HCT116 (cell line): Measurements from ENCODE around the gene LMAN2L. TPM values are rescaled to one million over a fixed set of nuclear protein-coding genes. Genes with fewer than 3 reads are reported as not detected.
A peak's percentile ranks its signal among the peaks of the same experiment; 100 is the strongest.

Experiments
- ATAC-seq: fragments of 200-7000 bp; cut with Tn5 transposase; 2 replicates; pipeline ENCODE4 v1.9.1; 2020; ENCODE audit warnings: mild to moderate bottlenecking, moderate library complexity
- BruUV-seq: library from RNA; stranded (reverse); fragments of 400-500 nt; replicated peaks from 2 replicates; lab custom pipeline; 2021; lab: Mats Ljungman, UMichigan
- CTCF ChIA-PET: fragments of 300-600 bp; sonication (Branson Sonifier 250); formaldehyde crosslinking; loops from one replicate; lab custom pipeline; 2021; ENCODE audit warnings: antibody characterized with exemption; lab: Charles Lee
- POLR2A ChIA-PET: fragments of 300-600, 350-600 bp; sonication (Branson Sonifier 250); formaldehyde crosslinking; loops from one replicate; lab custom pipeline; 2021; ENCODE audit warnings: antibody characterized with exemption; lab: Charles Lee
- RAD21 ChIA-PET, 2 experiments: fragments of 300-600 bp; sonication (Branson Sonifier 250); formaldehyde crosslinking; loops; one replicate each; lab custom pipeline; 2023; ENCODE audit warnings: low total read pairs in 2 of 2; ENCODE audit not compliant: uncharacterized antibody in 2 of 2, unreplicated experiment in 2 of 2, low non-redundant PET in 1 of 2; lab: Charles Lee
- DNase-seq: peaks from one replicate; pipeline ENCODE4 v3.0.0-alpha.2; 2010; ENCODE audit warnings: low read depth, low spot score
- H2AFZ ChIP-seq: fragments of 200-600 bp; shearing (Covaris generic), sonication (generic); 2 replicates; pipeline ENCODE4 v1.6.1; 2017; ENCODE audit warnings: low read depth, mixed run types, mixed read lengths, antibody characterized with exemption, low read length; ENCODE audit not compliant: poor library complexity, severe bottlenecking
- H3K27ac ChIP-seq: 2 replicates; pipeline ENCODE4 v1.5.1; 2012; ENCODE audit warnings: low read depth, low read length
- H3K27me3 ChIP-seq: fragments of 200-600 bp; sonication (generic); 2 replicates; pipeline ENCODE4 v1.6.1; 2016; ENCODE audit warnings: mixed run types, low read length, mixed read lengths; ENCODE audit not compliant: insufficient read depth
- H3K36me3 ChIP-seq, 2 experiments: fragments of 200-500 bp in 1 of 2; fragments of 200-600 bp in 1 of 2; sonication (Bioruptor generic) in 1 of 2; sonication (generic) in 1 of 2; 2 replicates each; pipeline versions ENCODE4 v1.5.1 to v1.6.1; 2014 to 2016; ENCODE audit warnings: low read length in 2 of 2, inconsistent platforms in 1 of 2, mixed read lengths in 1 of 2, mixed run types in 1 of 2; ENCODE audit not compliant: insufficient read depth in 2 of 2, control insufficient read depth in 1 of 2
- H3K4me1 ChIP-seq, 2 experiments: fragments of 200-600 bp in 1 of 2; sonication (generic) in 1 of 2; 2 replicates each; pipeline versions ENCODE4 v1.5.1 to v1.6.1; 2012 to 2017; ENCODE audit warnings: low read length in 2 of 2, inconsistent platforms in 1 of 2, mild to moderate bottlenecking in 1 of 2, mixed read lengths in 1 of 2, mixed run types in 1 of 2, moderate library complexity in 1 of 2; ENCODE audit not compliant: insufficient read depth in 2 of 2, control insufficient read depth in 1 of 2
- H3K4me2 ChIP-seq: fragments of 200-600 bp; sonication (generic); 2 replicates; pipeline ENCODE4 v1.6.1; 2017; ENCODE audit warnings: mixed run types, low read length, mixed read lengths
- H3K4me3 ChIP-seq, 2 experiments: fragments of 200-600 bp in 1 of 2; sonication (generic) in 1 of 2; replicated peaks in 1 of 2; 2 replicates each; pipeline ENCODE4 v1.5.1; 2011 to 2016; ENCODE audit warnings: low read length in 2 of 2, control low read depth in 1 of 2, low read depth in 1 of 2, mild to moderate bottlenecking in 1 of 2, mixed read lengths in 1 of 2, mixed run types in 1 of 2
- H3K79me2 ChIP-seq: fragments of 200-600 bp; sonication (generic); 2 replicates; pipeline ENCODE4 v1.6.1; 2017; ENCODE audit warnings: mild to moderate bottlenecking, mixed run types, low read length, moderate library complexity, mixed read lengths; ENCODE audit not compliant: insufficient read depth
- H3K9ac ChIP-seq: fragments of 200-600 bp; sonication (generic); 2 replicates; pipeline ENCODE4 v1.6.1; 2016; ENCODE audit warnings: low read length, mixed read lengths
- H3K9me2 ChIP-seq: fragments of 200-600 bp; sonication (generic), shearing (Covaris generic); 2 replicates; pipeline ENCODE4 v1.6.1; 2017; ENCODE audit warnings: mixed run types, mild to moderate bottlenecking, moderate library complexity; ENCODE audit not compliant: insufficient read depth
- H3K9me3 ChIP-seq, 2 experiments: fragments of 200-500 bp in 1 of 2; fragments of 200-600 bp in 1 of 2; sonication (Bioruptor generic) in 1 of 2; sonication (generic) in 1 of 2; 2 replicates each; pipeline ENCODE4 v1.6.1; 2014 to 2017; ENCODE audit warnings: low read length in 2 of 2, mixed read lengths in 2 of 2, inconsistent platforms in 1 of 2, low read depth in 1 of 2, mild to moderate bottlenecking in 1 of 2, mixed run types in 1 of 2, moderate library complexity in 1 of 2; ENCODE audit not compliant: control insufficient read depth in 1 of 2, insufficient read depth in 1 of 2
- H4K20me1 ChIP-seq: fragments of 200-600 bp; sonication (generic), shearing (Covaris generic); 2 replicates; pipeline ENCODE4 v1.6.1; 2017; ENCODE audit warnings: mixed run types, mild to moderate bottlenecking, moderate library complexity; ENCODE audit not compliant: insufficient read depth
- CEBPB ChIP-seq: IDR thresholded peaks from 2 replicates; pipeline ENCODE4 v1.6.1; 2012; ENCODE audit warnings: low read depth
- ELF1 ChIP-seq: IDR thresholded peaks from 2 replicates; pipeline ENCODE4 v1.6.1; 2012; ENCODE audit warnings: low read depth, borderline replicate concordance
- EZH2 ChIP-seq: fragments of 200-600 bp; sonication (generic); IDR thresholded peaks from 2 replicates; pipeline ENCODE4 v1.6.1; 2017; ENCODE audit warnings: antibody characterized with exemption, mixed run types
- EZH2phosphoT487 ChIP-seq: fragments of 200-600 bp; IDR thresholded peaks from 2 replicates; pipeline ENCODE4 v1.6.1; 2018; ENCODE audit warnings: antibody characterized with exemption, borderline replicate concordance
- FOSL1 ChIP-seq: IDR thresholded peaks from 2 replicates; pipeline ENCODE4 v1.6.1; 2012; ENCODE audit warnings: low read depth
- JUND ChIP-seq: IDR thresholded peaks from 2 replicates; pipeline ENCODE4 v1.6.1; 2012
- POLR2A ChIP-seq: IDR thresholded peaks from 2 replicates; pipeline ENCODE4 v1.7.0; 2011; ENCODE audit warnings: borderline replicate concordance; ENCODE audit not compliant: insufficient read depth, insufficient read length; ENCODE audit errors: extremely low read depth
- POLR2AphosphoS5 ChIP-seq: IDR thresholded peaks from 2 replicates; pipeline ENCODE4 v1.6.1; 2011; ENCODE audit warnings: mild to moderate bottlenecking, low read depth, low read length, moderate library complexity
- SRF ChIP-seq: IDR thresholded peaks from 2 replicates; pipeline ENCODE4 v1.6.1; 2012; ENCODE audit warnings: low read depth
- ZFX ChIP-seq: fragments of 450-650 bp; IDR thresholded peaks from 2 replicates; pipeline ENCODE4 v1.6.1; 2017
- ZNF274 ChIP-seq: fragments of 200-500 bp; sonication (Bioruptor generic); IDR thresholded peaks from 2 replicates; pipeline ENCODE4 v1.6.1; 2014; ENCODE audit warnings: mild to moderate bottlenecking, low read depth, low read length, inconsistent platforms
- intact Hi-C: fragments of 100-400 bp; cut with micrococcal nuclease; formaldehyde crosslinking; loops from 2 replicates; pipeline ENCODE4 v1.10.0; 2022
- total RNA-seq: library from RNA; stranded (reverse); gene quantifications from one replicate; pipeline ENCODE4 v1.2.1, GENCODE V29; 2021; ENCODE audit not compliant: unreplicated experiment
- TF ChIP-seq, protein P1 (sequence below): IDR thresholded peaks from 2 replicates; pipeline ENCODE4 v1.6.1; 2012
- TF ChIP-seq, protein P2 (sequence below): IDR thresholded peaks from 2 replicates; pipeline ENCODE4 v1.6.1; 2012
- TF ChIP-seq, protein P3 (sequence below): IDR thresholded peaks from 2 replicates; pipeline ENCODE4 v1.6.1; 2011; ENCODE audit warnings: mild to moderate bottlenecking, low read length, moderate library complexity; ENCODE audit not compliant: insufficient replicate concordance; ENCODE audit errors: extremely low read depth
- TF ChIP-seq, protein P4 (sequence below): IDR thresholded peaks from 2 replicates; pipeline ENCODE4 v1.6.1; 2012; ENCODE audit warnings: low read depth

LMAN2L gene
- total RNA-seq, 1 experiment from 2014 or later = 15.2 TPM

DNA sequence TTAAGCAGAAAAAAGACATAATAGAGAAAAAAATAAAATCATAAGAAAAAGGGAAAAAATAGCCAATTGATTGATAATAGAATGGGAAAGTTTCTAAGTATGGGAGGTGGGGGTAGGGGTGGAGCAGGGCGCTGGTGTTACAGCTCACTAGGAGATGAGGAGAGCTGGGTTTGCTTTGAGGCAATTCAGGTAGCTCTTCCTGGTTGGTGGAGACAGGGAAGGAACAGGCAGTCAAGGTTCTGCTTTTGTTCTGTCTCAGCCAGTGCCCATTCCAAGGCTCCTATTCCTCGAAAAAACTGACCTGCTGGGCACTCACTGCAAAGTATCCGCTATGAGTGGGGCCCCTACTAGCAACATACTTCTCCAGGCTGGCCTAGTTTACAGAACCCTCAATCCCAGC, 19.1 kb upstream of the LMAN2L start:
- TF ChIP-seq JUND = no peak
- TF ChIP-seq EZH2 = no peak
- TF ChIP-seq POLR2AphosphoS5 = no peak
- RAD21 ChIA-PET = no interaction called here
- CTCF ChIA-PET = no interaction called here
- POLR2A ChIA-PET = no interaction called here
- Histone ChIP-seq H3K27me3 (no peaks in the 10 kb centered on the region), H3K79me2 (peaks cover 16% of the 10 kb centered on the region; the same call in 1 of the 2 replicates), H3K4me3 (no peak overlapping the region), H2AFZ (peak overlapping the region; percentile 23), H3K4me2 (no peak overlapping the region), H3K9me3 (no peaks in the 10 kb centered on the region), H3K9ac (no peak overlapping the region), H3K4me1 (peaks cover 10 to 44% of the 10 kb centered on the region in 2 experiments), H3K9me2 (no peaks in the 10 kb centered on the region), H4K20me1 (no peaks in the 10 kb centered on the region), H3K27ac (no peak overlapping the region), H3K36me3 (no peaks in the 10 kb centered on the region)
- intact Hi-C loops = no loop called here
- no peak for ATAC-seq
- BruUV-seq = no TSS peak
- no peak for DNase-seq

DNA sequence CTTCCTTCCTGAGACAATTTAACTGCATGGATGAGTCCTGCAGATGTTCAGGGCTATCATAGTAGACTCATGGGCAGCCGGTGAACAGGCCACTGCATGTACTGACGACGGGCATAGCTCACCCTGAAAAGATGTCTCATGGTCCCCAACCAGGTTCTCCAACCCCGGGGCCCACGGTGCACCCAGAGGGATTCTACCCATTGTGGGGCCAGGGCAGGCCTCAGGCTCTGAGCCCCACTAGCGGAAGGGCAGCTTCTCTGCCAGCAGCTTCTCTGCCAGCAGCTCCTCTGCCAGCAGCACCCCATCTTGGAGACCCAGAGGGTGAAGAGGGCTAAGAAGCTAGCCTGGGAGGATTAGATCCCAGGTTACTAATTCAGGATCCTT, 17.6 kb upstream of the LMAN2L start:
- RAD21 ChIA-PET = no interaction called here
- no peaks in the 10 kb centered on the region for H3K9me2 ChIP-seq
- H3K4me1 ChIP-seq = peaks cover 6 to 29% of the 10 kb centered on the region in 2 experiments
- H3K27ac ChIP-seq = no peak overlapping the region
- POLR2A ChIA-PET = no interaction called here
- no peaks in the 10 kb centered on the region for H3K27me3 ChIP-seq
- TF ChIP-seq, protein P1, sequence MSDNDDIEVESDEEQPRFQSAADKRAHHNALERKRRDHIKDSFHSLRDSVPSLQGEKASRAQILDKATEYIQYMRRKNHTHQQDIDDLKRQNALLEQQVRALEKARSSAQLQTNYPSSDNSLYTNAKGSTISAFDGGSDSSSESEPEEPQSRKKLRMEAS = no peak
- TF ChIP-seq ZFX (no peak), ZNF274 (no peak), POLR2A (no peak), EZH2phosphoT487 (no peak), EZH2 (no peak), CEBPB (no peak), SRF (no peak), JUND (no peak), FOSL1 (no peak), ELF1 (no peak)
- TF ChIP-seq, protein P2, sequence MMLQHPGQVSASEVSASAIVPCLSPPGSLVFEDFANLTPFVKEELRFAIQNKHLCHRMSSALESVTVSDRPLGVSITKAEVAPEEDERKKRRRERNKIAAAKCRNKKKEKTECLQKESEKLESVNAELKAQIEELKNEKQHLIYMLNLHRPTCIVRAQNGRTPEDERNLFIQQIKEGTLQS = no peak
- TF ChIP-seq, protein P3, sequence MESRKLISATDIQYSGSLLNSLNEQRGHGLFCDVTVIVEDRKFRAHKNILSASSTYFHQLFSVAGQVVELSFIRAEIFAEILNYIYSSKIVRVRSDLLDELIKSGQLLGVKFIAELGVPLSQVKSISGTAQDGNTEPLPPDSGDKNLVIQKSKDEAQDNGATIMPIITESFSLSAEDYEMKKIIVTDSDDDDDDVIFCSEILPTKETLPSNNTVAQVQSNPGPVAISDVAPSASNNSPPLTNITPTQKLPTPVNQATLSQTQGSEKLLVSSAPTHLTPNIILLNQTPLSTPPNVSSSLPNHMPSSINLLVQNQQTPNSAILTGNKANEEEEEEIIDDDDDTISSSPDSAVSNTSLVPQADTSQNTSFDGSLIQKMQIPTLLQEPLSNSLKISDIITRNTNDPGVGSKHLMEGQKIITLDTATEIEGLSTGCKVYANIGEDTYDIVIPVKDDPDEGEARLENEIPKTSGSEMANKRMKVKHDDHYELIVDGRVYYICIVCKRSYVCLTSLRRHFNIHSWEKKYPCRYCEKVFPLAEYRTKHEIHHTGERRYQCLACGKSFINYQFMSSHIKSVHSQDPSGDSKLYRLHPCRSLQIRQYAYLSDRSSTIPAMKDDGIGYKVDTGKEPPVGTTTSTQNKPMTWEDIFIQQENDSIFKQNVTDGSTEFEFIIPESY = no peak
- TF ChIP-seq, protein P4, sequence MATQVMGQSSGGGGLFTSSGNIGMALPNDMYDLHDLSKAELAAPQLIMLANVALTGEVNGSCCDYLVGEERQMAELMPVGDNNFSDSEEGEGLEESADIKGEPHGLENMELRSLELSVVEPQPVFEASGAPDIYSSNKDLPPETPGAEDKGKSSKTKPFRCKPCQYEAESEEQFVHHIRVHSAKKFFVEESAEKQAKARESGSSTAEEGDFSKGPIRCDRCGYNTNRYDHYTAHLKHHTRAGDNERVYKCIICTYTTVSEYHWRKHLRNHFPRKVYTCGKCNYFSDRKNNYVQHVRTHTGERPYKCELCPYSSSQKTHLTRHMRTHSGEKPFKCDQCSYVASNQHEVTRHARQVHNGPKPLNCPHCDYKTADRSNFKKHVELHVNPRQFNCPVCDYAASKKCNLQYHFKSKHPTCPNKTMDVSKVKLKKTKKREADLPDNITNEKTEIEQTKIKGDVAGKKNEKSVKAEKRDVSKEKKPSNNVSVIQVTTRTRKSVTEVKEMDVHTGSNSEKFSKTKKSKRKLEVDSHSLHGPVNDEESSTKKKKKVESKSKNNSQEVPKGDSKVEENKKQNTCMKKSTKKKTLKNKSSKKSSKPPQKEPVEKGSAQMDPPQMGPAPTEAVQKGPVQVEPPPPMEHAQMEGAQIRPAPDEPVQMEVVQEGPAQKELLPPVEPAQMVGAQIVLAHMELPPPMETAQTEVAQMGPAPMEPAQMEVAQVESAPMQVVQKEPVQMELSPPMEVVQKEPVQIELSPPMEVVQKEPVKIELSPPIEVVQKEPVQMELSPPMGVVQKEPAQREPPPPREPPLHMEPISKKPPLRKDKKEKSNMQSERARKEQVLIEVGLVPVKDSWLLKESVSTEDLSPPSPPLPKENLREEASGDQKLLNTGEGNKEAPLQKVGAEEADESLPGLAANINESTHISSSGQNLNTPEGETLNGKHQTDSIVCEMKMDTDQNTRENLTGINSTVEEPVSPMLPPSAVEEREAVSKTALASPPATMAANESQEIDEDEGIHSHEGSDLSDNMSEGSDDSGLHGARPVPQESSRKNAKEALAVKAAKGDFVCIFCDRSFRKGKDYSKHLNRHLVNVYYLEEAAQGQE = no peak
- TF ChIP-seq, all 23 proteins: peak for 0
- H3K9me3 ChIP-seq = no peaks in the 10 kb centered on the region
- peaks cover 4% of the 10 kb centered on the region; the same call in 1 of the 2 replicates for H3K79me2 ChIP-seq
- H4K20me1 ChIP-seq = no peaks in the 10 kb centered on the region
- H3K4me3 ChIP-seq = no peak overlapping the region
- CTCF ChIA-PET = interaction anchor here (1.1 kb wide), 1 partner anchor 203 kb away, joined by 3 read pairs; no protein-coding TSS in a partner anchor
- intact Hi-C loops = no loop called here
- no peak overlapping the region for H3K9ac ChIP-seq
- no peak overlapping the region for H2AFZ ChIP-seq
- no TSS peak for BruUV-seq
- DNase-seq (no peak), ATAC-seq (no peak)
- no peak overlapping the region for H3K4me2 ChIP-seq
- no peaks in the 10 kb centered on the region for H3K36me3 ChIP-seq
